ENCODE results near the gene PIPOX. TPM values are rescaled to one million over a fixed set of nuclear protein-coding genes. Genes with fewer than 3 reads are reported as not detected.
A peak's percentile ranks its signal among the peaks of the same experiment; 100 is the strongest.

PIPOX gene
- polyA plus RNA-seq, 3 donors, result 0.30 to 0.56 TPM; not detected in 1

DNA sequence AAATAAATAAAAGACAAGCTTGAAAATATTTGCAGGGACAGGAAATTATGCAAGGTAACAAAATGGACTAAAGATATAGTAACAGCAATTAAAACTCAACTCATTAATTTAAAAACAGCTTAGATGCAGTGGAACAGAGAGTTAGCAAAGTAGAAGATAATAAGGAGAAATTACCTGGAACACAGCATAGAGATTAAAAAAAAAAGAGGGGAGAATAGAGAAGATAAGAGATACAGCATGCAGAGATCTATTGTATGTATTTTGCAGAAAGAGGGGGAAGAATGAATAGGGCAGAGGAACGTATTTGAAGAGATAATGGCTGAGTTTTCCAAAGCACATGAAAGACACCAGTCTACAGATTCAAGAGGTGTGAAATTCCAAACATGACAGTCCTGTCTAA is 8.4 kb upstream of the PIPOX start:
- Histone ChIP-seq H3K4me1 (ENCODE audit: control insufficient read depth in 1 of 2, insufficient read depth in 2 of 2, low read length in 2 of 2) (peaks cover 27% of the 10 kb centered on the region in 2 donors), H3K9me3 (replicated peaks in 1 of 2; ENCODE audit: control insufficient read depth in 1 of 2, insufficient read depth in 1 of 2, low read length in 2 of 2) (peaks cover 4 to 14% of the 10 kb centered on the region in 2 donors), H4K20me1 (ENCODE audit: insufficient read depth, low read length) (no peaks in the 10 kb centered on the region), H2AFZ (ENCODE audit: insufficient read depth, low read depth, low read length, poor library complexity, severe bottlenecking) (no peak overlapping the region), H3K36me3 (replicated peaks in 1 of 2; ENCODE audit: control insufficient read depth in 1 of 2, insufficient read depth in 2 of 2, low read length in 2 of 2) (no peaks in the 10 kb centered on the region), H3K4me2 (replicated peaks; ENCODE audit: extremely low read depth, low read length, poor library complexity, severe bottlenecking) (no peak overlapping the region), H3K9ac (ENCODE audit: insufficient read depth, low read length, poor library complexity, severe bottlenecking) (no peak overlapping the region), H3K4me3 (replicated peaks in 1 of 3; ENCODE audit: low read depth in 2 of 3, low read length in 3 of 3) (no peak overlapping the region), H3K27ac (ENCODE audit: low read depth in 1 of 2, low read length in 2 of 2) (no peak overlapping the region), H3K27me3 (ENCODE audit: control insufficient read depth in 2 of 2, insufficient read depth in 2 of 2, low read length in 2 of 2) (peaks cover 18 to 32% of the 10 kb centered on the region in 2 donors), H3K79me2 (ENCODE audit: insufficient read depth, low read length) (no peaks in the 10 kb centered on the region)
- H3K4me3 Mint-ChIP-seq, result peak overlapping the region in 1 of 2 donors; percentile 6
- peaks cover 4 to 5% of the 10 kb centered on the region in 2 donors for H3K36me3 Mint-ChIP-seq
- H3K27me3 Mint-ChIP-seq (ENCODE audit: low read depth in 3 of 3), result peaks cover 8 to 31% (median 25%) of the 10 kb centered on the region in 3 donors
- TF ChIP-seq CTCF (IDR thresholded peaks at IDR 0.05), result no peak
- no peak overlapping the region for H3K27ac Mint-ChIP-seq
- peaks cover 29% of the 10 kb centered on the region for H3K4me1 Mint-ChIP-seq
- intact Hi-C loops (cut with micrococcal nuclease), result no loop called here
- no peak for DNase-seq
- no CpG with 5 or more reads among the region's 1 CpG for WGBS (ENCODE audit: insufficient coverage)
- H3K9me3 Mint-ChIP-seq, result peaks cover 9 to 21% (median 16%) of the 10 kb centered on the region in 7 donors

GRCh38 chr17:29036584-29036983 is 6.4 kb upstream of the PIPOX start:
- Histone ChIP-seq H3K27ac (ENCODE audit: low read depth in 1 of 2, low read length in 2 of 2) (no peak overlapping the region), H2AFZ (ENCODE audit: insufficient read depth, low read depth, low read length, poor library complexity, severe bottlenecking) (no peak overlapping the region), H3K4me1 (ENCODE audit: control insufficient read depth in 1 of 2, insufficient read depth in 2 of 2, low read length in 2 of 2) (peaks cover 21 to 24% of the 10 kb centered on the region in 2 donors), H3K9ac (ENCODE audit: insufficient read depth, low read length, poor library complexity, severe bottlenecking) (no peak overlapping the region), H3K79me2 (ENCODE audit: insufficient read depth, low read length) (no peaks in the 10 kb centered on the region), H3K4me3 (replicated peaks in 1 of 3; ENCODE audit: low read depth in 2 of 3, low read length in 3 of 3) (no peak overlapping the region), H3K4me2 (replicated peaks; ENCODE audit: extremely low read depth, low read length, poor library complexity, severe bottlenecking) (no peak overlapping the region), H3K36me3 (replicated peaks in 1 of 2; ENCODE audit: control insufficient read depth in 1 of 2, insufficient read depth in 2 of 2, low read length in 2 of 2) (no peaks in the 10 kb centered on the region), H3K27me3 (ENCODE audit: control insufficient read depth in 2 of 2, insufficient read depth in 2 of 2, low read length in 2 of 2) (peaks cover 18 to 31% of the 10 kb centered on the region in 2 donors), H4K20me1 (ENCODE audit: insufficient read depth, low read length) (no peaks in the 10 kb centered on the region), H3K9me3 (replicated peaks in 1 of 2; ENCODE audit: control insufficient read depth in 1 of 2, insufficient read depth in 1 of 2, low read length in 2 of 2) (peaks cover 4 to 14% of the 10 kb centered on the region in 2 donors)
- DNase-seq, result no peak
- no peak overlapping the region for H3K27ac Mint-ChIP-seq
- H3K4me1 Mint-ChIP-seq, result peaks cover 27% of the 10 kb centered on the region
- peak overlapping the region in 1 of 2 donors; percentile 53 for H3K4me3 Mint-ChIP-seq
- no peak for TF ChIP-seq CTCF (IDR thresholded peaks at IDR 0.05)
- WGBS (ENCODE audit: insufficient coverage), result no CpG with 5 or more reads among the region's 5 CpGs
- intact Hi-C loops (cut with micrococcal nuclease), result no loop called here
- peaks cover 4 to 5% of the 10 kb centered on the region in 2 donors for H3K36me3 Mint-ChIP-seq
- H3K9me3 Mint-ChIP-seq, result peaks cover 9 to 20% (median 16%) of the 10 kb centered on the region in 7 donors
- H3K27me3 Mint-ChIP-seq (ENCODE audit: low read depth in 3 of 3), result peaks cover 7 to 27% (median 23%) of the 10 kb centered on the region in 3 donors

Data from CD14-positive monocyte (primary cell).